HPDE6-E6E7 (cell line): ENCODE data around the gene SIMC1.
"Not testable (repeated sequence)": the region's sequence is repeated elsewhere in the genome, so short reads cannot be mapped to it uniquely, and the experiment has no call there.

Experiments used
- DNase-seq: peaks from one replicate; pipeline ENCODE4 v3.0.0; 2011; ENCODE audit warnings: missing footprints; ENCODE audit errors: extremely low spot score

Gene SIMC1

DNA sequence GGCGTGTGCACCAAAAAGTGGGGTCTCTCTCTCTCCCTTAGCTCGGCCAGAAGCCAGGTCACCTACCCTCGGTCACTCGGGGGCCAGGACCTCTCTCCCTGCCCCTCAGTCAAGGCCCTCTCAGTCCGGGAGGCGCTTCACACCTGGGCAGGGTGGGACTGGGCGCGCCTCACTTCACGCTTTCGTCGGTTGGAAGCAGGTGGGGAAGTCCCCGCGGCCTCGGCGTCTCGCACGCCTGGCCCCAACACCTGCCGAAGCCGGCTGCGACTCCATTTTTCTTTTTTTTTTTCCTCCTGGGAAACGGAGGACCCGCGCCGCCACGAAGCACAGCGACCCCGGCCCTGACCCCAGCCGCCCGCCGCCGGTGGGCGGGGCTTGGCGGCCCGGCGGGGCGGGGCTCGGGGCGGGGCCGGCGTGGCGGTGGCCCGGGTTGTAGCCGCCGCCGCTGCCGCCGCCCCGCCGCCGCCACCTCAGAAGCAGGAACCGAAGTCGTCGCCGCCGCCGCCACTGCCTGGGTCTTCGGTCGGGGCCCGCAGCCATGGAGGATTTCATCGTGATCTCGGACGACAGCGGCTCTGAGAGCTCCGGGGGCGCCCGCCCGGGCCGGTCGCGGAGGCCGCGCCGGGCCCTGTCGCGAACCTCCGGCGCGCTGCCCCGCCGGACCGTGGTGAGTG is at the start of gene SIMC1:
Gene SIMC1, plus strand, starts transcription at position 454 of the 674 bp plus-strand sequence. Its CDS starts 85 bp downstream, at position 539.
- peak; percentile 23 for DNase-seq

DNA sequence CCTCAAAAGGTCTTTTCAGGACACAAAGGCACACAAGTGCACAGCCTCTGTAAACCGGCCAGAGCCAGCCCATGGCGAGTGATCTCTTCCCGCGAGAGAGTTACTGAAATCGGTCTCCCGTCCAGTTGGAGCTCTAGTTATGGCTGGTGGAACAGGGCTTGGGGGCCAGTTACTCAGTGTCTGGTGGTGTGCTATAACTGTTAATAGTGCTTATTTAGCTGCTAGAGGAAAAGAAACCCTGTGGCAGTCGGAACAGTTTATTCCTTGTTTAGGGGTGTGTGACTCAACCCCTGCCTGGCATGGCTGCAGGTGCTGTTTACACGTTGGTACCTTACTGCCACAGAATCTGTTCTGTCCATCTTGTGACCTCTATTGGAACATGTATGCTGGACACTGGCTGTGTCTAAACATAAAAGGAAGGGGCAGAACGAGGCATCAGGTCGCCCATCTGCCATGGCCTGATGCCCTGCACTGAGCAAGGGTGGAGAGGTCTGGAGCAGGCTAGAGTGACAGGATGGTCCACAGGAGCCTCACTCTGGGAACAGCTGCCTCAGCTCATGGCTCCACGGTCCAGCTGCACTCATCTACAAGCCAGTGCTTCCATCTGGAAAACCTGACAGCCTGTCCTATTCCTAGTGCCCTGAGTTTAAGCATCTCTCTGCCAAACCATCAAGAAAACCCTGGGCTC is 49.6 kb upstream of the SIMC1 start:
- DNase-seq: no peak

- no peak for DNase-seq
Measured at GRCh38 chr5:176189857-176190256, 48.4 kb upstream of the SIMC1 start.

DNA sequence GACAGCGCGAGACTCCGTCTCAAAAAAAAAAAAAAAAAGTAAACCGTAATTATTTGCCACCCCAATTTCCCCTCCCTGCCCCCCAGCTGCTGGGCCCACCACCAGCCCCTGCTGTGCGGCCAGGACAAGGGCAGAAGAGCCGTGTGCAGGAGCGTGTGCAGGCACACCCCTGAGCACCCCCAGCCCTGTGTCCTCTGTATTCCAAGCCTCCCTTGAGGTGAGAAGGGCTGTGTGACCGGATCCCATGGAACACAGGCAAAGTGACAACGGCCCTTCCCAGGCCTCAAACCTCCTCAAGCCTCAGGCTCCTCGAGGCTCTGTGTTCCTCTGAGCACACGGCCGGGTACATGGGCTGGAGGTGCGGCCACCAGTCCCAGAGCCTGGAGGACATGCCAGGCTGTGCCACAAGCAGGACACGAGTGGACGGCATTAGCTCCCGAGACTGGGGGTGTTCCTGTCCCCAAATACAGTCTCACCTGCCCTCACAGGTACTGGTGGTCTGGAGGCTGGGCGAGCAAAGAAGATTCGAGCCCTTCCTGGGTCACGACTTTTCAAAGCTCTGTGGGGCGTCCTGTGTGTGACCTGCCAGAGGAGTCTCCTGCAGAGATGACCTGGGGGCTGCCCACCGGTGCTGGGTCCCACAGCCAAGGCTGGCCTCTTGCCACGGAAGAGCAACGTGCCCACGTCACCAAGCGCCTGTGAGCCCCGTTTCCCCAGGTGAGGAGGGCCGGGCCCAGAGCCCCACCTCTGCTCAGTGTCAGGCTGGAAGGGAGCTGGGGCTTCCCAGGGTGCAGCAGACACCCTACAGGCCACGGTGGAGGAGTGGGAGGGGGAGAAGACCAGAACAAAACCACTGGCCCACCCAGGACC is 47.1 kb upstream of the SIMC1 start:
- no peak for DNase-seq

DNA sequence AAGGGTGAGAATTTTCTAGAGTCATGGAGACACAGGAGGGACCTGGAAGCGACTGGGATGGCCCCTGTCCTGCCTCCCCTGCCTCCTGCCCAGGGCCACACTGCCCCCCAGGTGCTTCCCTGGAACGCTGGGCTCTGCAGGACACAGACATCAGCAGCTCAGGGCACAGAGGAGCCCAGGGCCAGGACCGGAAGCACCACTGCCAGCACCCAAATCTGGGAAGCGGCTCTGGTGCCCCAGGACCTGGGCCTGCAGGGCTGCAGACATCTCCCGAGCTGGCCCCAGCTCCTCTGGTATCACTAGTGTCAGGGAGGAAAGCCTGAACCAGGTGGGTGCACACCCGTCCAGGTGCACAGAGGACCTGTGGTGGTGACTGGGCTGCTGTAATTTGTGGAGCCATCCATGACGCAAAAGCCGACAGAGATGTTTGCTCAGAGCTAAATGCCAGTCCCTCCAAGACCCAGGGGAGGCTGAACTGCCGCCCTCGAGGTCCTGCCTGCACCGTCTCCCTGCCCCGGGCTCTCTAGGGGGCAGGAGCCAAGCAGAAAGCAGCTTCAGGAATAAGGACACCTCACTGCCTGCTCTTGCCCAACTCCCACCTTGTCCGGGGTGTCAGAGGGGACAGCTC is 46.0 kb upstream of the SIMC1 start:
- DNase-seq: no peak

GRCh38 chr5:176192722-176193117 is 45.5 kb upstream of the SIMC1 start:
- not testable (repeated sequence) for DNase-seq

DNA sequence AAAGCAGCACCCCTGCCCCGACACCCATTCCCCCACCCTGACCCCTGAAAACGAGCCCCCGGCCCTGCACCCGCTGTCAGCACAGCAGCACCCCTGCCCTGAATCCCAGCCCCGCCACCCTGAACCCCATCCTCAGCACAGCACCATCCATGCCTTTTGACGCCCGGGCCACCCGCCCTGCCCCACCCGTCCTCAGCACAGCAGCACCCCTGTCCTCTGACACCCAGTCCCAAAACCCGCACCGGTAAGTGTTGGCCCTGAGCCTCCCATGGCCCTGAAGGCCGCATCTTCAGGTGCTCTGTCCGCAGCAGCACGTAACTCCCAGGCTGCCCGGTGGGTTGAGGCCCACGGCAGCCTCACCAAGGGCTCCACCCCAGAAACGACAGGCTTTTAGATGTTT is 44.6 kb upstream of the SIMC1 start:
- not testable (repeated sequence) for DNase-seq

GRCh38 chr5:176194238-176195083 is 43.8 kb upstream of the SIMC1 start:
- DNase-seq: not testable (repeated sequence)

- DNase-seq: not testable (repeated sequence)
Measured at GRCh38 chr5:176195084-176195413, 43.2 kb upstream of the SIMC1 start.

GRCh38 chr5:176195487-176196207 is 42.6 kb upstream of the SIMC1 start:
- DNase-seq: not testable (repeated sequence)

DNA sequence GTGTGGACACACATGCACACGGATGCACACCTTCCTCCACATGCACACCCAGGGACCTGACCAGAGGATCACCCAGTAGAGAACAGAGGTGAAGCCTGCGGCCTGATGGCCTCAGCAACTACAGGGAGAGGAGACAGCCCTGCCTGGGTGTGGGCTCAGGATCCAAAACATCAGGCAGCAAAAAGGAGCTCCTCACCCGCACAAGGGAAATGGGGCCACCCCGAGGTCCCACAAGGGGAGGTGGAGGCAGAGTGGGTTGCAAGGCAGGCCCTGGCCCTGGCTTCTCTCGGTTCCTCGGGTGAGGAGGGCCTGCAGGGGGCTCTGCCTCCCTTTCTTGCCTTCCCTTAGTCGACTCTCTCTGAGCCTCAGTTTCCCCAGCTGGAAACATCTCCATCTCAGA is 41.4 kb upstream of the SIMC1 start:
- DNase-seq: not testable (repeated sequence)

DNA sequence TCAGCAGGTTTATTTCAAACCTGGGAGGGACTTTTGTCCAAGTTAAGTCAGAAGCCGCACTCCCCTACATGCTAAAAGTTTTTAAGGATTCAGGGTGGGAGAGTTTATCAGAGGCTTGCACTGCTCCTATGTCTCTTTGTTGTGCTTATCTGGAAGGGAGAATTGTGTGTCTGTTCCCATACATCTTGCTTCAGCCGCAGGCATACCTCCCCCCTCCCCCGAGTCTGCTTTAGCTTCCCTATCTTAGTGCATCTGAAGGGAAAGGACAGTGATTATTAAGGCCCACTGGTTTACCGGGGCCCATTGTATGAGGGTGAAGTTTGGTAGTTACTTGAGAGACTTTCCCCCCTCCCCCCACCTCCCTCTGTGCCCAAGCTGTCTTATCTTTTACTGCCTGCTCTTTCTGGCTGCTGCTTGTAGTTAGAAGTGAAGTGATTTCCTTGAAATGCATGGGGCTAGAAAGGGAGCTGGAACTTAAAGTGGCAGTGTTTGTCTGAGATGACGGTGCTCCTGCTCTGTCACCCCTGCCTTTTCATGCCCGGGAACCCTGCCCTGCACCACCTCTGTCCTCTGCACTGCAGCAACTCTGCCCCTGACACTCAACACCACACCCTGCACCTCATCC is 40.9 kb upstream of the SIMC1 start:
- DNase-seq: not testable (repeated sequence)

GRCh38 chr5:176198299-176198698 is 39.9 kb upstream of the SIMC1 start:
- DNase-seq: not testable (repeated sequence)

GRCh38 chr5:176198991-176199733 is 39.1 kb upstream of the SIMC1 start:
- DNase-seq: not testable (repeated sequence)

DNA sequence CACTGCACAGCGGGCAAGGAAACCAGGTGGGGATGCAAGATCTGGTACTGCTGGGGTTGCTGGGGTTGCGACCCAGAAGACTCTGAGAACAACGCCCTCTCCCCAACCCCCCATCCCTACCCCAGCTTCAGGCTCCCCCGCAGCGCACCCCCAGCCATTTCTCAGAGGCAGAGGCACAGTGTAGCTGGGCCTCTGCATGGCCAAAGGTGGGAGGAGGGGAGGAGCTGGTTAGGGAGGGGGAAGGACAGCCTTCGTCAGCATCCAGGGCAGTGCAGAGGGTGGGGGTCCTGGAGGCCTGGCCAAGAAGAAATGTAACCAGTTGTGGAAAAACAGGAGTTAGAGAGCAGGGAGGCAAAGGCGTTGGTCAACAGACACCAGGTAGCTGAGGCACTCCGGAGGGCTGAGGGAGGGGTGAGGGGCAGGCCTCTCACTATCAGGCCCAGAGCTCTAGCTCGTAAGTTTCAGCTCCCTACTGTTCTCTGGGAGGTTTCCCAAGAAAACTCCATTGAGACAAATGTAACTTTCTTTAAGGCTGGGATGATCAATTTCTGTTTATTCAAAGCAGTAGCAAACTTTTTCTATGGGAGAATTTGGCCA is 38.3 kb upstream of the SIMC1 start:
- not testable (repeated sequence) for DNase-seq

DNA sequence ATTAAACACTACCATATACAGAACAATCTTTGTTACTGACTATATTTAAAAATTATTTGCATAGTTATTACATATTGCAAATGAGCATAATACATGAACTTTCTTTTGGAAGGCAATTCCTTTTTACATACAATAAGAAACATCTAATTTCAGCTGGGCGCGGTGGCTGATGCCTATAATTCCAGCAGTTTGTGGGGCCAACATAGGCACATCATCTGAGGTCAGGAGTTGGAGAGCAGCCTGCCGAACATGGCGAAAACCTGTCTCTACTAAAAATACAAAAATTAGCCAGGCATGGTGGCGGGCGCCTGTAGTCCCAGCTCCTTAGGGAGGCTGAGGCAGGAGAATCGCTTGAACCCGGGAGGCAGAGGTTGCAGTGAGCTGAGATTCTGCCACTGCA is 36.4 kb upstream of the SIMC1 start:
- DNase-seq: no peak

DNA sequence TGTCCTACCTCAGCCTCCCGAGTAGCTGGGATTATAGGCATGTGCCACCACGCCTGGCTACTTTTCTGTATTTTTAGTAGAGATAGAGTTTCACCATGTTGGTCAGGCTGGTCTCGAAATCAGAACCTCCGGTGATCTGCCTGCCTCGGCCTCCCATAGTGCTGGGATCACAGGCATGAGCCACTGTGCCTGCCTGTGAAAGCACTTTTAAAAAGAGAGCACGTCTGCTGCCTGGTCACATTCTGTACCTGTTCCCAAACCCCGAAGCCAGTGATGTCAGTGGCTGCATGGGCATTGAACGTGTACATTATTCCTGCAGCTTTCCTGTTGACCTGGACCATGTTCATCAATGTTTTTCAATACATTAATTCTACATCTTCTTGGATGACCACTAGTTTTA is 35.1 kb upstream of the SIMC1 start:
- DNase-seq: no peak

DNA sequence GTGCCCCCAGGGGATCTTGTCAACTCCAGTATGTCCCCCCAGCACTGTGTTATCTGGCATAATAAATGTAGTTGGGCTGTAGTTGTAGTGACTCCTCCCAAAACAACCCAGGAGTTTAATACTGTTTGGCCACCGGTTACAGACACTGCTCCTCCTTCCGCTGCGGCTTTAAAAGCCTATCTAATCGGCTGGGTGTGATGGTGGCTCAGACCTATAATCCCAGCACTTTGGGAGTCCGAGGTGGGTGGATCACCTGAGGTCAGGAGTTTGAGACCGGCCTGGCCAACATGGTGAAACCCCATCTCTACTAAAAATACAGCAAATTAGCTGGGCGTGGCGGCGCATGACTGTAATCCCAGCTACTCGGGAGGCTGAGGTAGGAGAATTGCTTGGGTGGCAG is 34.7 kb upstream of the SIMC1 start:
- DNase-seq: not testable (repeated sequence)
